Upper lobe of left lung (tissue), 6 donors: ENCODE results near the gene MMP20. TPM values are rescaled to one million over a fixed set of nuclear protein-coding genes. Genes with fewer than 3 reads are reported as not detected.
A peak's percentile ranks its signal among the peaks of the same experiment; 100 is the strongest.

Experiments
- ATAC-seq, 2 donors: fragments of 200-7000 bp; cut with Tn5 transposase; one replicate each; pipeline ENCODE4 v1.9.1; 2022; ENCODE audit warnings: mild to moderate bottlenecking in 2 of 2, moderate library complexity in 2 of 2; ENCODE audit not compliant: low FRiP score in 2 of 2
- DNase-seq, 2 donors: peaks; one replicate each; pipeline ENCODE4 v3.0.0-alpha.2; 2019 to 2020
- H3K27ac ChIP-seq, 4 donors: fragments of 200-600 bp; sonication (generic); one replicate each; pipeline ENCODE4 v1.5.1; 2016 to 2019
- H3K27me3 ChIP-seq, 4 donors: fragments of 200-600 bp; sonication (generic); one replicate each; pipeline ENCODE4 v1.5.1; 2017 to 2019
- H3K36me3 ChIP-seq, 4 donors: fragments of 200-600 bp; sonication (generic); one replicate each; pipeline ENCODE4 v1.5.1; 2016 to 2019
- H3K4me1 ChIP-seq, 4 donors: fragments of 200-600 bp; sonication (generic); one replicate each; pipeline ENCODE4 v1.5.1; 2018 to 2019
- H3K4me3 ChIP-seq, 4 donors: fragments of 200-600 bp; sonication (generic); one replicate each; pipeline ENCODE4 v1.5.1; 2017 to 2019; ENCODE audit warnings: mild to moderate bottlenecking in 2 of 4, moderate library complexity in 1 of 4
- H3K9me3 ChIP-seq, 4 donors: fragments of 200-600 bp; sonication (generic); one replicate each; pipeline ENCODE4 v1.5.1; 2018 to 2019
- CTCF ChIP-seq, 6 experiments: fragments of 450-650 bp in 4 of 6; fragments of 200-600 bp in 2 of 6; sonication (generic) in 2 of 6; IDR thresholded peaks; one replicate each; pipeline ENCODE4 v1.5.1; 2016 to 2019; ENCODE audit warnings: antibody characterized with exemption in 6 of 6
- EP300 ChIP-seq, 4 donors: sonication (generic); formaldehyde crosslinking; IDR thresholded peaks; one replicate each; pipeline ENCODE4 v1.5.1; 2017; ENCODE audit warnings: antibody characterized with exemption in 4 of 4, control low read depth in 2 of 4
- POLR2A ChIP-seq, 4 donors: fragments of 450-650 bp; IDR thresholded peaks; one replicate each; pipeline ENCODE4 v1.5.1; 2016 to 2017; ENCODE audit warnings: antibody characterized with exemption in 4 of 4, mild to moderate bottlenecking in 2 of 4
- POLR2AphosphoS5 ChIP-seq, 2 donors: sonication (generic); formaldehyde crosslinking; IDR thresholded peaks; one replicate each; pipeline ENCODE4 v1.5.1; 2017; ENCODE audit warnings: antibody characterized with exemption in 2 of 2
- WGBS, 2 donors: methylation state at CpG; one replicate each; pipeline ENCODE4 v1.1.5; 2017 to 2018; 5-methylcytosine and 5-hydroxymethylcytosine counted together
- total RNA-seq, 6 donors: library from RNA; depleted of rRNA in 4 of 6; stranded (reverse); fragments of >200 nt in 4 of 6; gene quantifications; one replicate each; pipeline versions ENCODE4 v1.1.0 to v1.2.1, GENCODE V29; 2016 to 2021
- donor health status: DM: no; HTN: no; CAD: no; lungs with moderate emphysema.
- donor health status: DM: no; HTN: yes; CAD: no; lungs with severe emphysema.

MMP20 gene
- total RNA-seq, 6 donors from 2014 or later, result not detected

GRCh38 chr11:102539567-102539966 lies 85.6 kb downstream of the MMP20 start:
- no peak overlapping the region for H3K27ac ChIP-seq
- no peaks in the 10 kb centered on the region for H3K9me3 ChIP-seq
- H3K4me3 ChIP-seq, result no peak overlapping the region
- H3K36me3 ChIP-seq, result no peaks in the 10 kb centered on the region
- WGBS, 2 donors, result 79 to 81% methylated on average over 2 of the region's 2 CpGs
- H3K27me3 ChIP-seq, result no peaks in the 10 kb centered on the region
- no peaks in the 10 kb centered on the region for H3K4me1 ChIP-seq
- TF ChIP-seq POLR2AphosphoS5 (IDR thresholded peaks at IDR 0.05) (no peak), EP300 (IDR thresholded peaks at IDR 0.05) (no peak), POLR2A (IDR thresholded peaks at IDR 0.05) (no peak), CTCF (IDR thresholded peaks at IDR 0.05) (no peak)
- ATAC-seq (no peak), DNase-seq (no peak)

GRCh38 chr11:102538932-102539331 lies 86.2 kb downstream of the MMP20 start:
- WGBS, 2 donors, result 97 to 100% methylated on average over 4 of the region's 4 CpGs
- H3K27ac ChIP-seq, result no peak overlapping the region
- no peak overlapping the region for H3K4me3 ChIP-seq
- TF ChIP-seq POLR2A (IDR thresholded peaks at IDR 0.05) (no peak), CTCF (IDR thresholded peaks at IDR 0.05) (no peak), POLR2AphosphoS5 (IDR thresholded peaks at IDR 0.05) (no peak), EP300 (IDR thresholded peaks at IDR 0.05) (no peak)
- ATAC-seq, result no peak
- no peaks in the 10 kb centered on the region for H3K4me1 ChIP-seq
- no peaks in the 10 kb centered on the region for H3K27me3 ChIP-seq
- no peak for DNase-seq
- H3K36me3 ChIP-seq, result no peaks in the 10 kb centered on the region
- H3K9me3 ChIP-seq, result no peaks in the 10 kb centered on the region

- TF ChIP-seq CTCF (IDR thresholded peaks at IDR 0.05) (no peak), POLR2AphosphoS5 (IDR thresholded peaks at IDR 0.05) (no peak), POLR2A (IDR thresholded peaks at IDR 0.05) (no peak), EP300 (IDR thresholded peaks at IDR 0.05) (no peak)
- no peaks in the 10 kb centered on the region for H3K9me3 ChIP-seq
- no peak overlapping the region for H3K27ac ChIP-seq
- 79 to 83% methylated on average over 6 of the region's 6 CpGs for WGBS, 2 donors
- ATAC-seq (no peak), DNase-seq (no peak)
- no peaks in the 10 kb centered on the region for H3K27me3 ChIP-seq
- H3K36me3 ChIP-seq, result no peaks in the 10 kb centered on the region
- no peak overlapping the region for H3K4me3 ChIP-seq
- H3K4me1 ChIP-seq, result no peaks in the 10 kb centered on the region
Measured at GRCh38 chr11:102534261-102534872, 90.8 kb downstream of the MMP20 start.

- WGBS, 2 donors, result 26 to 37% methylated on average over 8 of the region's 8 CpGs
- no peaks in the 10 kb centered on the region for H3K9me3 ChIP-seq
- no peaks in the 10 kb centered on the region for H3K4me1 ChIP-seq
- H3K4me3 ChIP-seq, result peak within 1 kb of the TSS in 1 of 4 donors; percentile 21
- DNase-seq, result peak; percentile 59 to 63
- ATAC-seq, result peak; percentile 40 to 73
- no peaks in the 10 kb centered on the region for H3K36me3 ChIP-seq
- peak in 1 of 4 donors; percentile 20 for TF ChIP-seq POLR2A (IDR thresholded peaks at IDR 0.05)
- no peak for TF ChIP-seq EP300 (IDR thresholded peaks at IDR 0.05)
- no peak for TF ChIP-seq CTCF (IDR thresholded peaks at IDR 0.05)
- peak in 1 of 2 donors; percentile 18 for TF ChIP-seq POLR2AphosphoS5 (IDR thresholded peaks at IDR 0.05)
- H3K27ac ChIP-seq, result peak within 1 kb of the TSS in 1 of 4 donors; percentile 43
- no peaks in the 10 kb centered on the region for H3K27me3 ChIP-seq
Measured at GRCh38 chr11:102530558-102530957, 94.6 kb downstream of the MMP20 start, which contains the start of gene MMP7. MMP7 (minus strand) TSS chr11:102530747; CDS start chr11:102530700, 47 bp downstream.

- TF ChIP-seq EP300 (IDR thresholded peaks at IDR 0.05) (no peak), CTCF (IDR thresholded peaks at IDR 0.05) (no peak), POLR2A (IDR thresholded peaks at IDR 0.05) (no peak), POLR2AphosphoS5 (IDR thresholded peaks at IDR 0.05) (no peak)
- Histone ChIP-seq H3K27ac (no peak overlapping the region), H3K9me3 (no peaks in the 10 kb centered on the region), H3K4me3 (no peak overlapping the region), H3K27me3 (no peaks in the 10 kb centered on the region), H3K4me1 (no peaks in the 10 kb centered on the region), H3K36me3 (no peaks in the 10 kb centered on the region)
- no peak for ATAC-seq
- DNase-seq, result no peak
Measured at GRCh38 chr11:102528618-102529017, 96.5 kb downstream of the MMP20 start.
